ENCODE data around the gene DST.

Gene DST

DNA sequence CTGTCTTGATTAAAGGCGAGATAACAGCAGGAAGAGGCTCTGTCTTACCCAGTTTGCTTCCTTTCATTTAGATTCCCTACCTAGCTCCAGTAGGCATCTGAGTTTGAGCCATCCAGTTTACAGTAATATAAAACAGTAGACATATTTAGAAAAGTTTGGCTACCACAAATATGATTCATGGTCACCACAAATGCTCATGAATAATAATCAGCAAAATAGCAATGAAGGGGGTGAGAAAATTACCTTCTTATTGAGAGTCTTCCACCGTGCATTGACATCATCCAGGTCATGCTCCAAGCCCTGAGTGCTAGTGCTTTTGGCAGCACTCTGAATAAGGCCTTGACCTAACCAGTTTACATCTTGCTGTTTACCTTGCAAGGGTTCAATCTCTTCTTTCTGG, 106.2 kb downstream of the DST start:
- DNase-seq (ENCODE audit: low read depth) = no peak

DNA sequence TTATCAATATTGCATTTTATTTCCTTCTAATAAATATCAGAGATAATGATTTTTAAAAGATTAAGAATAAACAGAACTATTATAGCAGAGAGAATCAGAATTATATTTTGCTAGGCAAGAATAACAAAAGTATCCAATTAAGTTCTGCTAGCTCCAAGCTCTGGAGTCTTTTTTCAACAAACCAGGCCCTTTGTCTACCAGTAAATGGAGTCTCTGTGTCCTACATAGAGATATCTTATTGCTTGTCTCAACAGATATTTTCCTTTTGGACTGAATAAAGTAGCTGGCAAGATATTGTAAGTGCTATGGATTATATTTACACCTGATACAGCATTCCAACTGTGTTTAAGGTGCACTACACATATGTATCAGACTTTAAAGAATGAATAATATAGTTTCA, 107.1 kb downstream of the DST start:
- no peak for DNase-seq (ENCODE audit: low read depth)

DNA sequence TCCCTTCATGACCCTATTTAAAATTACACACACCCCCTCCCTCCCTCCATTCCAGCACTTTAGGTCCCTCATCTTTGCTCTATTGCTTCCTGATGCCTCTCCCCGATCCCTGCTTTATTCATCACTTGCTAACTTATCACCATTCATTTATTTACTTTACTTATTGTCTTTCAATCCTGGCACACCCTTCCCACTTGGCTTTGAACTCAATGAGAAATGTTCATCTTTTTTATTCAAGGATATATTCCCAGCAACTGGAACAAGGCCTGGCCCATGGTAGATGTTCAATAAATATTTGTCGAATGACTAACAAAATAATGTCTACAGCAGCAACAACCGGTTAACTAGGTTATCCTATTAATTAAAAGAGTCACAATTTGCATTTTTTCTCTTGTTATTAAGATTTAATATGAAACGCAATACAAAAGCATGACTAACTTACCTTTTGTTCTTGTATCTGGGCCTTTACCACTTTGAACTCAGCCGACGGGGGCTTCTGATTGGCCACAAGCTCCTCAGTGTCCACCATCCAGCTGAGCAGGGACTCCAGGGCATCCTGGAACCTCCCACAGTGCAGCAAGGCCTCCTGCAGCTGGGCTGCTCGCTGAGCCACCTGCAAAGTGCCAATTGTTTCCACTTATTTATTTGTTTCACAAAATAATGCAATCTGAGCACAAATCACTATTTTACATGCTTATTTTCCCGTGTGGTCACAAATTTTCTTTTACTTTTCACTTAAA, 107.8 kb downstream of the DST start:
- no peak for DNase-seq (ENCODE audit: low read depth)

DNA sequence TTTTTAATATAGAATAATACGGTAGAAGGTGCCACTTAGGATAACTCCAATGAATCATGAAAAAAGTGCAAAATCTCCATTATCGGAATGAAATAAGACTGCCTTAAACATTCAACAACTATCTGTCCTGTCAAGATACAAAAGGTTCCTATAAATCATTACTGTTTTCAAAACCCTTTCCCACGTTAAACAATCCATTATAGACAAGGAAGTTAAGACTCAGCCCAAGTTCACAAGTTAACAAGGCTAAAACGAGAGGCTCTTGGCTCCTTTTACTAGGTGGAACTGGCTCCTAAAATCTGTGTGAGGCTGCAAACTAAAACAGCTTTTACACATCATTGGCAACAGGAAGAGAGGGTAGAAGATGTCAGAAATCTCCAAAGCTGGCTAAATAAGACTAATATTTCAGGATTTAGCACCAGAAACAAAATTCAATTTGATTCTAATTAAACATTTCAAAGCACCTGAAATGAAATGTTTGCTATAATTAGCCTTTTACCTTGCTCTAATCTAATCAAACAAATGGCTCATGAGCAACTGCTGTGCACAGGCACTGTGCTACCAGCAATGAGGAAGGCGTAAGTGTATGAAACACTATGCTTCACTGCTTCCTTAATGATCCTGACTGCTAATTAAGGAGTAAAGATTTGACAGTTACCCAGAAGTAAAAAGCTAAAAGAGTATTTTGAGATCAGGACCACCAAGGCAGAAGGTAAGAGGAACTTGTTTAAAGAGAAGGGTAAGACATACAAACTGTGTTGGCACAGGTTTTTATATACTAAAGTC, 109.7 kb downstream of the DST start:
- no peak for DNase-seq (ENCODE audit: low read depth)

DNA sequence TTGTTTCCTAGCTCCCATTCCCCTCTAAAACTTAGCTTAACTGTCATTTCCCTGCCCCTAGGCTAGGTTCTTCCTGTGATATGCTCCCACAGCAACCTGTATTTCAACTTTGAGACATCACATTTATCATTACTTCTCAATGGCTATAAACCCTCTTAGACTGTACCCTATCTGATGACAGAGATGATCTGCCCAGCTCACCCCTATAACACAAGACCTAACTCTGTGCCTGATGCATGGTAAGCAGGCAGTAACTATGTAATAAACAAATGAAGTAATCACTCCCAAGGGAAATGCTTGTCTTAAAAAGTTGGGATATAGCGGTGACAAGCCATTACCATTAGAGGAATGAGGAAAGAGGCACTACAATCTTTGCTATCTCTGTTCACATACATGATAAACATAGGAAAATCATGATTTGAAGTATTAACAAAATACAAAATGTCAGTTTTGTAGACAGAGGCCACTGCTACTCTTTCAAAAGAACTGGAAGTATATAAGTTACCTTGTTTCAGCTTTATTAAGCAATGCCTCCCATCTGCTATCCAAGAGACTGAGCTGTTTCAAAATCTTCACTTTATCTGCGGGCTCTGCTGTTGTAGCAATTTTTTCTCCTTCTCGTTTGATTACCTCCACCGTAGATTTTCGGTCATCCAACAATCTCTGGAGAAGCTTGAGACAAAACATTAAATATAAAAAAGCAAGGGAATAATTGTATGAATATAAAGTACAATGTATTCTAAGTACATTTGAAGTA, 110.7 kb downstream of the DST start:
- no peak for DNase-seq (ENCODE audit: low read depth)

DNA sequence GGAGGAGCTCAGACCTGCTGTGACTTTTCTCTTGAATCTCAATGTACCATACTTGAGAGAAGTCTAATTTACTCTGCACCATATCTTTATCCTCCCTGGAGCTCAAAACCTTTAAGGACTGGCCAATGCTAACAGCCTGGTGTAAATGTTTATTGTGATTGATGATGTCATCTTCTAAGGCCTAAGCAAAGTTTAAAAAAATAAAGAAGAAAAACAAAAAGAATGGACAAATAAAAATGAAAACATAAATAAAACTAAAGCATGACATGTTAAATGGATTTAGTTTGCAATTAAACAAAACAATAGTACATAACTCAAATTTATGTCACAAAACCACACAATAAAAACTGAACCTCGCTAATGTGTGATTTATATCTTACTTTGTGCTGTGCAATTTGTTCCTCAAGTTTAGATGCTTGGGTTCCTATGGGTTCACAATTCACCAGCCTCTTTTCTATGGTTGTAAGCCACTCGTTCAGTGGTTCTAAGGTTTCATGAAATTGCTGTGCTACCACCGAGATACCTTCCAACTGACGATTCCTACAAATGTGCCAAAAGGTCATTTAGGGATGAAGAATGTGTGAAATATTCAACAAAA, 113.0 kb downstream of the DST start:
- DNase-seq (ENCODE audit: low read depth) = no peak

DNA sequence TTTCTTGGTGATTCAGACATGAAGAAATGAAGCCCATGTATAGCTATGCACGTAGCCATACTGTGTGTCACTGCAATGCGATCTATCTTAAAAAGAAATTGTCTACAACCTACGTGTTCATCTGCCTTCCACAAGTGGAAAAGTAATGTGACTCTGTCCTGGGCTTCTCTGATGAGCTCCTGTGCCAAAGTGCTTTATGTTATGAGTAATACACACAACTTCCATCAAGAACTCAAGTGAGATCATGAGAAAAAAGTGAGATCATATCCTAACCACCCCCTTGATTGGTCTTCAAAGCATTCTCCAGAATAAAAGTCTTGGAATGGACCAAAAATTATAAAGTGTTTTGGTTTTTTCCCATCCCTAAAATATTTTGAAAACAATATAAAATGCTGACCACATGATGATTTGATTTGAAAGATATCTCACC, 114.3 kb downstream of the DST start:
- DNase-seq (ENCODE audit: low read depth) = no peak

DNA sequence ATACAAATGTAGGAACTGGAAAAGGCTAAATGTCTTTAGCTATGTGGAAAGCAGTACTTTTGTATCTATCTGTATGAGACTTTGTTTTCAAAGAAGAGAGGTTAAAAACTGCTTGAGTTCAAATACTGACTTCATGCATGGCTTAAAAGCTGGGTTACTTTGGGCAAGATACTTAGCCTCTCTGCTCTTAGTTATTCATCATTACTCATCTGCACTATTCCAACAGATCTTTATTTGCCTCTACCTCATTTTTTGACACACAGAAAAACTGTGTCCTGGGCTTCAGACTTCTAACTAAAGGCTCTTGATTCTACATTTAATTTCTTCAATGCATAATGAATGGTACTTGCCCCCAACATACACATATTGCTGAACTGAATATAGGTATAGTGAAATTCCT, 114.8 kb downstream of the DST start:
- no peak for DNase-seq (ENCODE audit: low read depth)

DNA sequence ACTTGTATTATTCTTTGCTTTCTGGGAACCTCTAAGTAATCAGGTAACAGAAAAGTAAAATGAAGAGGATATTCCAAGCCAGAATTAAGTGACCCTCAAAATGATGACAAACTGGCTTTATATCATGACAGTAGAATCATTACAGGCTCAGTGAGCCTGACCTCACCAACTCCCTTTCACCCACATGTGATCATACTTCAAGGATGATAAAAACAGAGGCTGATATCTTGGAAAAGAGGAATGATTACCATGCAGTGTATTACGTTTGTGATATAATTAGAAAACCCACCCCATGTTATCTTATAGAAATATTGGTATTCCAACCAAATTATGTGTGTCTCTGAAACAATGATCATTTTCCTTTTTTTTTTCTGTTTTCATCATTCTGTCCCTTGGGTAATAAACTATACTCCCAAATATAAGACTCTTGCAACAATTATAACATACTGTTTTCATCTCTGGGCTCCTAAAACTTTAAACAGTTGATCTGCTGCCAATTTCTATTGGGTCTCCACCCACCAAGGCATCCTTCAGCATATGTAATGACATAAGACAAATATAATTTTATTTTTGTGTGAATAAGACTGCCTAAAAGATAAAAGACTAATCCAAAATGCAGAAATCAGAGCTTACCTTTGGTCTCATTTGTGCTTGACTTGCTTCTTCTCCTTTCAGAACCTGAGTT, 115.7 kb downstream of the DST start:
- no peak for DNase-seq (ENCODE audit: low read depth)

DNA sequence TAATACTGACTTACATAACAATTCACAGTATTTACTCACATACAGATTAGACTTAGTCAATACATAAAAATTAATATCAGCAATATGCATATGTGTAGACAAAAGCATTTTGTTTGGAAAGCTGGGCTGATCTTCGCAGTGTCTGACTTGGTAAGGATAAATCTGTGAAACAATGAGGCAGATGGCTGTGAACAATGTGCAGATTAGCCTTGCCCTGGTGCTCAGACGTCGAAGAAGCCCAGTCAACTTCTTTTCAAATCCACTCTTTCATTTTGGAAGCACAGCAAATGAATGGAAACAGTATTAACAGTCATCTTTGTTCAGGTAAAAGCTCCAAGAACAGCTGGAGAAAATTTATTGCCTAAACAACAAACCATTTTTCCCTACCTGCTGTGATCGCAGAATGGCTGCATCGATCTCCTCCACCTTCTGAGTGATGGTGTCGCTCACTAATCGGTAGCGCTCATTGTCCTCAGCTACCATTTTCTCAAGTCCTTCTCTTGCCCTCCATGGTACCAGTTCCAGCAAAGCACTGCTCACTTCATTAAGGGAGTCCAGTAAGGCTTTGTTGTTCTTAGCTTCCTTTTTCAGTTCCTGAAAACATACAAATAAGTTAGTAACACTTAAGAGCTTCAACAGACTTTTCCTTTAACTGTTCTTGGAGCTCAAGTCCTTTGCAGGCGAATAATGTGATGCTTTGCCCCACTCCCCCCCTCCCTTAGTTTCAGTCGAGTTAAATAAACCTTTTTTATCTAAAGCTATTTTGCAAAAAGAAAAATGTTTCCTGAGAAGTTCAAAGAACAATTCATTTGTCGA, 116.5 kb downstream of the DST start:
- no peak for DNase-seq (ENCODE audit: low read depth)

DNA sequence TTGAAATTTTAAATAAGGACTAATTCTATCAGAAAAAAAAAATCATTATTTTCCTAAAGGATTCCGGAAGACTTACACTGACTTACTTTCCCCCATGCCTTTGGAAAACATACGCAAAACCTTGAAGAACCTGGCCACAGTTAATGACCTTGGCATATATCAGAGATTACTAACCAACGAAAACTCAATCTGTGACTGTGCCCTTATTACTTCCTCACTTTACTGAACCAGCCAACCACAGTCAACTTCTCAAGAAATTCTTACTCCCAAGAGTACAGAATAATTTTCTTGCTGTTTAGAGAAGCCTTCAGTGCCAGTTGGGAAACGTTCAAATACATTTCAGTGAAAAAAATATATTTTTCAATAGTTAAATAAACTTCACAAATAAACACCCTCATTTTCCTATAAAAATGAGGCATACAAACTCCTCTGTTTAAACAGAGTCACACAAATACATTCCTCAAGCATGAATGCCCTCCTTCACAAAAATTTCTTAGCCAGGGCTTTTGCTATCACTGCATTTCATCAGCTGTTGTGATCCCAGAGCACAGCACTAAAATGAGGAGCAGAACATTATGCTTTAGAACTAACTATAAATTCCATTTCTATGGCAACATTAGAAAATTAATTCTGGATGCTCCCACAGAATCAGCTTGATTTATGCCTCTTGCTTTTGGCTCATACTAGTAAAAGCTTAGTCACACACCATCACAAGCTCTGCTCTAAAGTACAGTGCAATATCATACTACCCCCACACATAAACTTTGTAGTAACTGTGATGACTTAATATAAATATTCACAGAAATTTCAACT, 117.6 kb downstream of the DST start:
- no peak for DNase-seq (ENCODE audit: low read depth)

DNA sequence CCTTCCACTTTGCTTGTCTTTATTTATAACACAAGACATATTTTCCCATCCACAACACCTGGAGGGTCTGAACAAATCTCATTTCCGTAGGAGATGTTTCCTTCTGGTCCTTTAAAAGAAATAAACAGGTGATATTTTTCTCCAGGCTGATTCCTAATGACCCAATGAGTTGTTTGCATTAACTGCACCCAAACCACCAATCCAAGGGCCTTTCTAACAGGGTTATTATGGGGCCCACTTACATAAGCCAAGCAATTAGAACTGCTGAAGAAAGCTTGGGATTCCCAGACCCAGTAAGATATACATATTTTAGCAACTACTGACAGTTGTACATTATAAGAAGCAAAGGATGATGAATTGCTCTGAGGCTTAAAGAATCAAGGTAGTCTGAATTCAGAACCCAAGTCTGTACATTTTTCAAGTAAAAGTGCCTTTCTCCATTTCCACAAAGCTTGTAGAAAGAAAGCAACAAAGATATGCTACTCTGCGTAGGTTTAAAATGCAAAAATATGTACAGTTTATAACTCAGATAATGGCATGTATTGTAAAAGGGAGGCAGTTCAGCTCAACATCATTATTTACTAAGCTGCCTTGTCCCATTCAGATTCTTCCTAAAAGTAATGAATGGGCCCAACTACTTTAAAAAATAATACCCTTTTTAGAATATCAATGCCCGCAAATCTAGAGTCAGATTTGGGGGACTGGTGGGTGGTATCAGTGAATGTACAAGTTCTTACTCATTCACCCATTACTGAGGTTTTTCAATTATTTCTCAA, 120.0 kb downstream of the DST start:
- no peak for DNase-seq (ENCODE audit: low read depth)

DNA sequence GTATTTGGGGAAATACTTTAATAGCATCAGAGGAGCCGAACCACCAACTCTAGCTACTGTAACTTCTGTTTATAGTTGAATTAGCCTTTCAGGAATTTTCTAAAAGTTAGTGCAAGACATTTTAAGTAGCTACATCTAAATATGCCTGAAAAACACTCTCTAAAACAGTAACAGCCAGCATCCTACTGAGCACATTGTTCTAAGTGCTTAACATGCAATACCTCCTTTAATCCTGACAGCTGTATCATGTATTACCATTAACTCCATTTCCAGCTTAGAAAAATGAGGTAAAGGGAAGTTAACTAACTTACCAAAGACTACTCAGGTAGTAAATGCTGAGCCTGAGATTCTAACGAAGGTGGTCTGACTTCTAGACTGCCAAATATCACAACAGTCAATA, 120.7 kb downstream of the DST start:
- DNase-seq (ENCODE audit: low read depth) = no peak

DNA sequence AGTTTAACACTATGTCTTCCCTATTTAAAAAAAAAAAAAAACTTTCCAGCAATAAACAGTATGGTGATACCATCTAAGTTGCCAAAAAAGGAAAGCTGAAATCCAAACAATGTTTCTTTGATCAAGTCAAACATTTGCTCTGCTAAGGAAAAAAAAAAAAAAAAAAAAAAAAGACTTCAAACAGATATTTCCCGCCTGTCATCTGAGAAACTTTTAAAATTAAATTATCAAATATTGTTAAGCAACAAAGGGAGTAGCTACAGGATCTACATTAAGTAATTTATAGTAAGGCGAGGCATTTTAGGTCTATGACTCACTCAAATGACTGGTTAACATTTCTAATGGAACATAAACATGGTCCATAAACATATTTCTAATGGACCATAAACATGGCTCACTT, 121.2 kb downstream of the DST start:
- no peak for DNase-seq (ENCODE audit: low read depth)

DNA sequence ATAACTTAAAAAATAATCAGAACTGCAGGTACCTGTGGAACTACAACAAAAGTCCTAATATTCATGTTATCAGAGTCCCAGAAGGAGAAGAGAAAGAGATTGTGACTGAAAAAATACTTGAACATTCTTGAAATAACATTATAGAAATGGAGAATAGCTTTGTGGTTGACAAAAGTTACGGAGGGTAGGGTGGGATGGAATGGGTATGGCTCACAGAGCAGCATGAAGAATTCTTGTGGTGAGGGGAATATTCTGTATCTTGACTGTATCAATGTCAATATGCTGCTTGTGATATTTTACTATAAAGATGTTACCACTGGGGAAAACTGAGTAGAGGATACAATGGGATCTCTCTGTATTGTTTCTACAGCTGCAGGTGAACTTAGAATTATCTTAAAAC, 122.5 kb downstream of the DST start:
- DNase-seq (ENCODE audit: low read depth) = no peak

DNA sequence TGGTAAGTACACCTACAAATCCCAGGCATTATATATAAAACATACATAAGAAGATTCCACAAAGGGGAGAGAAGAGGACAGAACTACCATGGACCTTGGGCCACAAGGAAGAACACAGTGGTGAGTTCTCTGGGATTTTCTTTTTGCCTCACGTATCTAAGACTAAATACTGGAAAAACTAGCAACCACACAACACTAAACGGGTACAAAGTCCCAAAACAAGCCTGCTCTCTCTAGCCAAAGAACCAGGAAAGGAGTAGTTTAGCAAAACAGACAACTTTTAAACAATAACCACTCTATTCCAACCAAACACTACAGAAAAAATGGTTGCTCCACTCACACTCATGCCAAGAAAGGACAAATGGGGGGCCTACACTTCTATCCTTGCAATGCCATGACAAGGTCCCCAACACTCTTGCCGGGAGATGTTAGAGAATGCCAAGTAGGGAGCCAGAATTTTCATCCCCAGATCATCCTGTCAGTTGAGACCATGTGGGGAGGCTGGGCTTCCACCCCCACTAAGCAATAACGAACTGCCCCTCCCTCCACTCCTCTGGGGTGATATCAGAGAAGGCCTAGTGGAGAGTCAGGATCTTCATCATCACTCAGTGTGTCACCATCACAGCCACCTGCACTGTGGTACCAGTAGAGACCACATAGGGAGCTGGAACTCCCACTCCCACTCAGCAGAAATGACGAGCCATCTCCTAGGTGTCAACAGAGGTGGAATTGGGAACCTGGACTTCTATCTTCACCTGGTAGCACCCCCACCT, 123.5 kb downstream of the DST start:
- DNase-seq (ENCODE audit: low read depth) = no peak

DNA sequence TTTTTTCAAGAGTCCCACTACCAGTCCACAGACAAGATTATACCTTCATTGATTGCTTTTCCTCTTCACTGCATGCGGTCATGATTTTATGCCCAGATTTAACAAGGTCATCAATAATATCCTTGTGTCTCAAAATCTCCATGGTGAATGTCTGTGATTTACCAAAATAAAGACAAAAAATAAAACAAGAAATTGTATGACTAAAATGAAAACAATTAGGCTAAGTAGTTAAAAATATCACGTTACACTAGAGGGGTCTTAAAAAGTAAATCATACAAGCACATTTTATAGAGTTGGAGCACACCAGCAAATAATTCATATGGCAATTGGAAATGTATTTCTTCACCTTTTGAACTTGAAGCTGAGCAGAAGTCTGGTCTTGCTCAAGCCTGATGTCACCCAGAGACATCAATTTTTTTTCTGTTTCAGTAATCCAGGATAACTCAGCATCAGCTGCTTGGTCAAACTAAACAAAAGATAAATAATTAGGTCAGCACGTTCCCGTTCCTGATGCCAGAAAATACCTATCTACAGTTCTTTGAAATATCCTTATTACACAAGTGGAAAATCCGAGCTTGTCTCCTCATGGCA, 125.4 kb downstream of the DST start:
- DNase-seq (ENCODE audit: low read depth) = no peak

DNA sequence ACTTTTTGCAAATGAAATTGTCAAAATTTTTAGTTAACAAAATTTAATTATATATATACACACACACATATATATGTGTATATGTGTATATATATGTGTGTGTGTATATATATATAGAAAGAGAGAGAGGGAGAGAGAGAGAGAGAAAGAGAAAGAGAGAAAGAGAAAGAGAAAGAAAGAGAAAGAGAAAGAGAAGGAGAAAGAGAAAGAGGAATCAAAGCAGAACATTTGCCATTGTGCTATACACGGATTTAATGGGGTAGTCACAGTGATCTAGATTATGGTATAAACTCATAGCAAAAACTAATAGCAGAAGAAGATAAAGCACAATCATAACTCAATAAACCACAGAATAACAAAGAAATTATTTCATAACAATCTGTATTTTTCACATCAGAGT, 126.7 kb downstream of the DST start:
- no peak for DNase-seq (ENCODE audit: low read depth)

Measured in stimulated activated CD8-positive, alpha-beta memory T cell treated with anti-CD3 and anti-CD28 coated beads, Interleukin-15, amount 100 ng/mL, for 1 hour (primary cell).